HG03378 (cell line): ENCODE results near the gene LDLRAD4.
A peak's percentile ranks its signal among the peaks of the same experiment; 100 is the strongest.

Experiments
- ATAC-seq: cut with Tn5 transposase; IDR thresholded peaks from one replicate; pipeline ENCODE4 v1.9.1; 2021; ENCODE audit warnings: mild to moderate bottlenecking, moderate library complexity; ENCODE audit not compliant: unreplicated experiment

Gene LDLRAD4

GRCh38 chr18:13577781-13578180, 359.2 kb downstream of the LDLRAD4 start:
- no peak for ATAC-seq

- no peak for ATAC-seq
Observed at GRCh38 chr18:13578400-13578799, 359.8 kb downstream of the LDLRAD4 start.

- no peak for ATAC-seq
Observed at GRCh38 chr18:13579874-13580273, 361.3 kb downstream of the LDLRAD4 start.

- ATAC-seq = no peak
Observed at GRCh38 chr18:13580351-13580750, 361.8 kb downstream of the LDLRAD4 start.

- no peak for ATAC-seq
Observed at GRCh38 chr18:13580991-13581390, 362.4 kb downstream of the LDLRAD4 start.

GRCh38 chr18:13581496-13582177, 363.1 kb downstream of the LDLRAD4 start:
- no peak for ATAC-seq

GRCh38 chr18:13582178-13582670, 363.7 kb downstream of the LDLRAD4 start:
- ATAC-seq = no peak

GRCh38 chr18:13583576-13584550, 365.3 kb downstream of the LDLRAD4 start:
- no peak for ATAC-seq

GRCh38 chr18:13584825-13585224, 366.3 kb downstream of the LDLRAD4 start:
- ATAC-seq = no peak

GRCh38 chr18:13585379-13586153, 367.0 kb downstream of the LDLRAD4 start:
- peak; percentile 47 for ATAC-seq

- ATAC-seq = no peak
Observed at GRCh38 chr18:13587001-13587400, 368.4 kb downstream of the LDLRAD4 start.

- ATAC-seq = no peak
Observed at GRCh38 chr18:13587477-13587876, 368.9 kb downstream of the LDLRAD4 start.

GRCh38 chr18:13587937-13588336, 369.4 kb downstream of the LDLRAD4 start:
- no peak for ATAC-seq

- ATAC-seq = no peak
Observed at GRCh38 chr18:13589316-13589715, 370.8 kb downstream of the LDLRAD4 start.

GRCh38 chr18:13589943-13590342, 371.4 kb downstream of the LDLRAD4 start:
- no peak for ATAC-seq

- ATAC-seq = no peak
Observed at GRCh38 chr18:13592246-13592645, 373.7 kb downstream of the LDLRAD4 start.

GRCh38 chr18:13594551-13594950, 376.0 kb downstream of the LDLRAD4 start:
- no peak for ATAC-seq

- no peak for ATAC-seq
Observed at GRCh38 chr18:13597068-13597467, 378.5 kb downstream of the LDLRAD4 start.

GRCh38 chr18:13598591-13598990, 380.0 kb downstream of the LDLRAD4 start:
- ATAC-seq = no peak

GRCh38 chr18:13599031-13599430, 380.5 kb downstream of the LDLRAD4 start:
- no peak for ATAC-seq
